Muscle of leg (tissue), 11 donors: Measurements from ENCODE around the gene CACNA2D2. TPM values are rescaled to one million over a fixed set of nuclear protein-coding genes. Genes with fewer than 3 reads are reported as not detected.

Source experiments
- DNase-seq: peaks from one replicate; pipeline ENCODE4 v3.0.0; 2013
- H3K27ac ChIP-seq: one replicate; pipeline ENCODE4 v1.5.1; 2013; ENCODE audit warnings: mild to moderate bottlenecking, low read length, control low read depth
- H3K27me3 ChIP-seq: one replicate; pipeline ENCODE4 v1.6.1; 2013; ENCODE audit warnings: low read length; ENCODE audit not compliant: control insufficient read depth, insufficient read depth
- H3K36me3 ChIP-seq: one replicate; pipeline ENCODE4 v1.6.1; 2013; ENCODE audit warnings: low read length; ENCODE audit not compliant: control insufficient read depth, insufficient read depth
- H3K4me1 ChIP-seq: one replicate; pipeline ENCODE4 v1.6.1; 2013; ENCODE audit warnings: low read length; ENCODE audit not compliant: control insufficient read depth, insufficient read depth
- H3K4me3 ChIP-seq: one replicate; pipeline ENCODE4 v1.5.1; 2013; ENCODE audit warnings: low read length, control low read depth
- H3K9me3 ChIP-seq: replicated peaks from 2 replicates; pipeline ENCODE4 v1.6.1; 2013; ENCODE audit warnings: low read depth, low read length; ENCODE audit not compliant: control insufficient read depth
- WGBS: methylation state at CpG from one replicate; pipeline ENCODE4 v1.1.5; 2013; ENCODE audit warnings: missing lambda C conversion rate; ENCODE audit not compliant: insufficient coverage; 5-methylcytosine and 5-hydroxymethylcytosine counted together
- polyA plus RNA-seq, 8 donors: library from polyadenylated mRNA; unstranded; fragments of 120-200 nt; gene quantifications; one replicate each; pipeline versions ENCODE4 v1.2.1 to v1.2.3, GENCODE V29; 2013; ENCODE audit warnings: inconsistent platforms in 1 of 8, low replicate concordance in 1 of 8; ENCODE audit not compliant: insufficient read length in 8 of 8, insufficient read depth in 1 of 8
- total RNA-seq: library from RNA; stranded (reverse); fragments of 120-200 nt; gene quantifications from one replicate; pipeline ENCODE4 v1.2.4, GENCODE V29; 2013

CACNA2D2 gene
- total and polyA plus RNA-seq, 9 donors, result 3.0 to 12.6 (median 9.3) TPM

DNA sequence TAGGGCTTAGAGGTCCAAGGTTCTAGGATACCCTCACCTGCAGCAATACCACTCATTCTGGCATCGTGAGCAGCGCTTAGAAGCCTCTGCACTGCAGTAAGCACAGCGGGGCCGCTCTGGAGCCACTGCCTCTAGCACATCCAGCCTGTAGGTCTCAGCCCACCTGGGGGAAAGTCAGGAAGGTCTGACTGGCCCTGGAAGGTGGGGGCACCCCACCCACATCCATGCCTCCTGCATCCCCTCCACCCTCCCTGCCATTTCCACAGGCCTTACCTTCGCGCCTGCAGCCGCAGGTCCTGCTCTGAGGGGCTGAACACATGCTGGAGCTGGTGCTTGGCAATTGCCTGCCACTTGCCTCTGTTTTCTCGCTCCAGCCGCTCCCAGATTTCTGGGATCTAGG, 161.9 kb downstream of the CACNA2D2 start:
- H3K27me3 ChIP-seq, result peaks cover 5% of the 10 kb centered on the region
- peaks cover 61% of the 10 kb centered on the region for H3K4me1 ChIP-seq
- no peak for DNase-seq
- WGBS, result 94% methylated on average over 3 of the region's 9 CpGs
- H3K9me3 ChIP-seq, result no peaks in the 10 kb centered on the region
- H3K4me3 ChIP-seq, result peak overlapping the region; percentile 58
- H3K36me3 ChIP-seq, result no peaks in the 10 kb centered on the region
- H3K27ac ChIP-seq, result peak overlapping the region; percentile 88

DNA sequence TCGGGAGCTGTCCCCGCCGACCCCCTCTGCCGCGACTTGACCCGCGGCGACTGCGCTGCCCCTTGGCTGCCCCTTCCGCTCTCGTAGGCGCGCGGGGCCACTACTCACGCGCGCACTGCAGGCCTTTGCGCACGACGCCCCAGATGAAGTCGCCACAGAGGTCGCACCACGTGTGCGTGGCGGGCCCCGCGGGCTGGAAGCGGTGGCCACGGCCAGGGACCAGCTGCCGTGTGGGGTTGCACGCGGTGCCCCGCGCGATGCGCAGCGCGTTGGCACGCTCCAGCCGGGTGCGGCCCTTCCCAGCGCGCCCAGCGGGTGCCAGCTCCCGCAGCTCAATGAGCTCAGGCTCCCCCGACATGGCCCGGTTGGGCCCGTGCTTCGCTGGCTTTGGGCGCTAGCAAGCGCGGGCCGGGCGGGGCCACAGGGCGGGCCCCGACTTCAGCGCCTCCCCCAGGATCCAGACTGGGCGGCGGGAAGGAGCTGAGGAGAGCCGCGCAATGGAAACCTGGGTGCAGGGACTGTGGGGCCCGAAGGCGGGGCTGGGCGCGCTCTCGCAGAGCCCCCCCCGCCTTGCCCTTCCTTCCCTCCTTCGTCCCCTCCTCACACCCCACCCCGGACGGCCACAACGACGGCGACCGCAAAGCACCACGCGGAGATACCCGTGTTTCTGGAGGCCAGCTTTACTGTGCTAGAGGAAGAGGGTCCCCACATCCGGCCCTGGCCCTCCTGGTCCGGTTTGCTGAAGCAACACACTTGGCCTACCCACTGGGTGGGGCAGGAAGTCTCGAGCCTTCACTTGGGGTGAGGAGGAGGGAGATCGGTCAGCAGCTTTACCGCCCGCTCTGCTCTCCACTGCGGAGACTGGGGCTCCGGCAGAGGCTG, 162.7 kb downstream of the CACNA2D2 start, which contains the start of gene RASSF1:
RASSF1 (minus strand) TSS at position 389 of the 882 bp plus-strand sequence; CDS start at position 358, 31 bp downstream.
- peak within 1 kb of the TSS; percentile 88 for H3K27ac ChIP-seq
- H3K27me3 ChIP-seq, result peaks cover 3% of the 10 kb centered on the region
- 2% methylated on average over 64 of the region's 85 CpGs for WGBS
- H3K9me3 ChIP-seq, result no peaks in the 10 kb centered on the region
- peak within 1 kb of the TSS; percentile 58 for H3K4me3 ChIP-seq
- DNase-seq, result peak; percentile 96
- H3K36me3 ChIP-seq, result peaks cover 4% of the 10 kb centered on the region
- peaks cover 66% of the 10 kb centered on the region for H3K4me1 ChIP-seq

DNA sequence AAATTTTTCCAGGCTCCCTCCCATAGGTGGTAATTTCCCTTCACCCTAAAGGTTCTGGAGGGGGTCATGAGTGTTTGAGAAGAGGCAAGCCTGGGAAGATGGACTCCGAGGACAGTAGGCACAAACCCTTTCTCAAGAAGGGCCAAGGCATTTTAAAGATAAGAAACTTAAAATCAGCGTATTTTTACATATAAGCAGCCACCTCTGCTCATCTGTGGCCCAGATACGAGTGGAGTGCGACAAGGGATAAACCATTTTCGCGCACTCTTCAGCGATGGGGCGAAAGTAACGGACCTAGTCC, 163.3 kb downstream of the CACNA2D2 start:
- Histone ChIP-seq H3K4me3 (peak overlapping the region; percentile 58), H3K27ac (peak overlapping the region; percentile 88), H3K4me1 (peaks cover 66% of the 10 kb centered on the region), H3K36me3 (peaks cover 4% of the 10 kb centered on the region), H3K27me3 (no peaks in the 10 kb centered on the region), H3K9me3 (no peaks in the 10 kb centered on the region)
- WGBS, result 19% methylated on average over 8 of the region's 9 CpGs
- no peak for DNase-seq

DNA sequence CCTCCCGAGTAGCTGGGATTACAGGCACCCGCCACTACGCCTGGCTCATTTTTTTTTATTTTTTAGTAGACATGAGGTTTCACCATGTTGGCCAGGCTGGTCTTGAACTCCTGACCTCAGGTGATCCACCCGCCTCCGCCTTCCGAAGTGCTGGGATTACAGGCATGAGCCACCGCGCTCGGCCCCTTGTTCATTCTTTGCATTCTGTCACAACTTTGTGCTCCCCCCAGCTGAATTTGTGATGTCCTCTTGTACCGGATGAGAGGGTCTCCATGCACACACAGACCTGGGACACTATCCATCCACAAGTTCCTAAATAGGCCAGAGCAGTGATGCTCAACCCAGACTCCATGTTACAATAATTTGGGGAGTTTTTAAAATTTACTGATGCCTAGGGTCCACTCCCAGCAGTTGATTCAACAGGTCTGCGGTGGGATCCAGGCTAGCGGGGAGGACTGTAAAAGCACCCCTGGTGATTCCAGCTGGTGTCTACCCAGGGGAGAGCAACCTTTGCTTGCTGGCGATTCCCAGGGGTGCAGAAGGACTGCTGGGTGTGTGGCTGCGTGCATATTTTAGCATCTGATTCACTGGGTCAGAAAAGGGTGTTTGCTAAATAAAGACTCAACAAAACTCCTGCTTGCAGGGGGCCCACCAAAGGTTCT, 163.8 kb downstream of the CACNA2D2 start:
- Histone ChIP-seq H3K4me3 (peak overlapping the region; percentile 58), H3K27me3 (no peaks in the 10 kb centered on the region), H3K9me3 (no peaks in the 10 kb centered on the region), H3K27ac (peak overlapping the region; percentile 88), H3K36me3 (peaks cover 5% of the 10 kb centered on the region), H3K4me1 (peaks cover 66% of the 10 kb centered on the region)
- no peak for DNase-seq
- WGBS, result 72% methylated on average over 8 of the region's 14 CpGs

DNA sequence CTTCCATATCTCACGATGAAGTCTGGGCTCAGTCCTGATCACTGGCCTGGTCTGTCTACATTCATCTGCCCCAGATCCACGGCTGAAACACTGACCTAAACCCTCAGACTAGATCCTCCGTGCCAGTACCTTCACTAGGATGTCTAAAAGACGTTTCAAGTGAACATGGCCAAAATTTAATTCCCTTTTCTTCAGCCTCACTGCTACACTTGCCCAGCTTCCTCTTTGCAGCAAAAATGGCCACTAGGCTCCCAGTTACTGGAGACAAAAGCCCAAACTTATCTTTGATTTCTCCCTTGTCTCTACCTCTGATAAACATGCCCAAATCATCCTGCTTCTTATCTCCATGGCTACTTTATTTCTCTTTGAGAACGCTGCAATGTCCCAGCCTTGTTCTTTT, 164.5 kb downstream of the CACNA2D2 start:
- H3K27ac ChIP-seq, result peak overlapping the region; percentile 98
- WGBS, result 60% methylated on average over 4 of the region's 5 CpGs
- no peak for DNase-seq
- H3K36me3 ChIP-seq, result peaks cover 12% of the 10 kb centered on the region
- peak overlapping the region; percentile 10 for H3K4me3 ChIP-seq
- no peaks in the 10 kb centered on the region for H3K27me3 ChIP-seq
- H3K4me1 ChIP-seq, result peaks cover 73% of the 10 kb centered on the region
- no peaks in the 10 kb centered on the region for H3K9me3 ChIP-seq

DNA sequence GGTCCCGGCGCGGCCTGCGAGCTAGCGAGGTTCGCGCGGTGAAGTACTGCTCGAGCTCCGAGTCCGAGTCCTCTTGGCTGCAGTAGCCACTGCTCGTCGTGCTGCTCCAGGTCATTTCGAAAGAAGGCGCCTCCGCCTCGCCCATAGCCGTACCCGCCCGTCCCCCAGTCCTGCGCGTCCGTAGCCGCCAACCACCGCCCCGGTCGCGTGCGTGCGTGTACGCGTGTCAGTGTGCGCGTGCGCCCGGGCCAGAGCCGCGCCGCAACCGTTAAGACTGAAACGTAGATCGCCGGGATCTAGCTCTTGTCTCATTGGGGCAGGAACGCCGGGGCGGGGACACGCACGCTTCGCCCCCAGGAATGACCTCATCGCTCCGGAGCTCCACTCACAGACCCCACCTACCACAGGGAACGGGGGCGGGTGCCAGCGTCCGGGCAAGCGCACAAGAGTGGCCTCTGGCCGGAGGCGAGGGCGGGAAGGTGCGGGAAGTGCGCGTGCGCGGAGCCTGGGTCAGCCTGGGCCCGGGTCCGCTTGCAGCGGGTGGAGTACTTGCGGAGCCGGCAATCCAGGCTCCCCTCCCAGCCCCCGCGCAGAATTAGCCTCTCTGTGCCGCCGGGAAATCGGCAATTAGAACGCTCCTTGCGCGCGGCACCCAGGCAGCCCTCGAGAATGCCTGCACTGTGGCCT, 166.1 kb downstream of the CACNA2D2 start:
- Histone ChIP-seq H3K9me3 (no peaks in the 10 kb centered on the region), H3K4me1 (peaks cover 81% of the 10 kb centered on the region), H3K27me3 (no peaks in the 10 kb centered on the region), H3K36me3 (peaks cover 17% of the 10 kb centered on the region), H3K4me3 (peak overlapping the region; percentile 80), H3K27ac (peak overlapping the region; percentile 98)
- WGBS, result under 1% methylated on average over 75 of the region's 79 CpGs
- peak; percentile 100 for DNase-seq

DNA sequence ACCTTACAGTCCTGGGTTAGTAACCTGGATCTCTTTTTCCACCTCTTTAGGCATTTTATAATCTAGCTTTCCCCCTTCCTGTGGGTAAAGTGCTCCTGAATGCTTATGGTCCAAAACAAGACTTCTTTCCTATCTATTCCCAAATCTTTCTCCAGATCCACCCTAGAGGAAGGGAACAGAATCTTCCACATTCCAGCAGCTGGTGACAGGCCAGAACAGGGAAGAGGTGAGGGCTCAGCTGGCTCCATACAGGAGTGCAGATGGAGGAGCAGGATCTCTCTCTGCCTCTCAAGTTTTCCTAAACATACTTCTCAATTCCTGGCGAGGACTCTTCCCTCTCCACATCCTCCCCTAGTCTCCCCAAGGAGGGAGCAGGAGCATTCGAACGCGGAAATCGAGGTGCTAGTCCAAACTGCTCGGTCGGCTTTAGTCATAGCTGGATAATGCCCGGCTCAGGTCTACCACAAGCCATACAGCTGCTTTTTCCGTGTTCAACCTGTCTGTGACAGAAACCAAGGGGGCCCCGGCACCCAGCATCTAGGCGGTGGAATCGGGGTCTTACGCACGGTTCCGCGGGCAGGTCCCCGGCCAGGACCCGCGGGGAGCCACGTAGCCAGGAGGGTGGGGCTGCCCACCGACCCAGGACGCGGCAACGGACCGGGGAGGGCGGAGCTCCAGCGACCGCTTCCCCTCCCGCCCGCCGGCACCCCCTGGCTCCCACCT, 166.8 kb downstream of the CACNA2D2 start:
- under 1% methylated on average over 29 of the region's 31 CpGs for WGBS
- DNase-seq, result peak; percentile 74
- Histone ChIP-seq H3K4me1 (peaks cover 76% of the 10 kb centered on the region), H3K27ac (peak overlapping the region; percentile 98), H3K9me3 (no peaks in the 10 kb centered on the region), H3K36me3 (peaks cover 25% of the 10 kb centered on the region), H3K4me3 (peak overlapping the region; percentile 80), H3K27me3 (no peaks in the 10 kb centered on the region)

DNA sequence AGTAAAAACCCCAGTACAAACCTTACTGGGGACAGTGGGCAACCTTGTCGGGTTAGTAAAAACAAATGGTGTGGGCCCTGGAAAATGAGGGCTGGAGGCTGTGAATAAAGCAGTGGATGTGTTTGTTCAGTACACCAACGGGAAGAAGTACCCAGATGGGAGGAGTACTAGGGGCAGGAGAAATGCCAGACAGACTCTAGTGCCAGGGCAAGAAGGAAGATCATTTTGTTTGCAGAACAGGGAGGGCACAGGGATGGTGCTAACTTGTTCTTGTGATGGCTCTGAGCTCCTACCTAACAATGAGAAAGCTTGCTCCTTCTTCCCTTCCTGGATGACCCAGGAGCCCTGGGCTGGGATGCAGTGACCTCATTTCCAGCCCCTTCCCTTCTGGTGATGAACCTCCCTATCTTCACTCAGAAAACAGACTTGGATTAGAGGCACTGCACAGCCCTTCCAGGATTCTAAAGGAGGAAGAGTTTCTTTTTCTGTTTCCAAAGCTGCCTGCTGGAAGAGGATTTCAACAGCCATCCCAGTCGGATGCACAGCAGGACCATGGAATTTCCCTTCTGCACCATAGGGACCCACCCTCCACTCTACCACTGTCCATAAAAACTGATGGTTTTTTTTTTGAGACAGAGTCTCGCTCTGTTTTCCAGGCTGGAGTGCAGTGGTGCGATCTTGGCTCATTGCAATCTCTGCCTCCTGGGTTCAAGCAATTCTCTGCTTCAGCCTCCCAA, 168.9 kb downstream of the CACNA2D2 start:
- Histone ChIP-seq H3K36me3 (peaks cover 46% of the 10 kb centered on the region), H3K4me3 (no peak overlapping the region), H3K9me3 (no peaks in the 10 kb centered on the region), H3K27me3 (no peaks in the 10 kb centered on the region), H3K4me1 (peaks cover 56% of the 10 kb centered on the region), H3K27ac (peak overlapping the region; percentile 89)
- no peak for DNase-seq
- WGBS, result 50% methylated on average over 4 of the region's 5 CpGs

DNA sequence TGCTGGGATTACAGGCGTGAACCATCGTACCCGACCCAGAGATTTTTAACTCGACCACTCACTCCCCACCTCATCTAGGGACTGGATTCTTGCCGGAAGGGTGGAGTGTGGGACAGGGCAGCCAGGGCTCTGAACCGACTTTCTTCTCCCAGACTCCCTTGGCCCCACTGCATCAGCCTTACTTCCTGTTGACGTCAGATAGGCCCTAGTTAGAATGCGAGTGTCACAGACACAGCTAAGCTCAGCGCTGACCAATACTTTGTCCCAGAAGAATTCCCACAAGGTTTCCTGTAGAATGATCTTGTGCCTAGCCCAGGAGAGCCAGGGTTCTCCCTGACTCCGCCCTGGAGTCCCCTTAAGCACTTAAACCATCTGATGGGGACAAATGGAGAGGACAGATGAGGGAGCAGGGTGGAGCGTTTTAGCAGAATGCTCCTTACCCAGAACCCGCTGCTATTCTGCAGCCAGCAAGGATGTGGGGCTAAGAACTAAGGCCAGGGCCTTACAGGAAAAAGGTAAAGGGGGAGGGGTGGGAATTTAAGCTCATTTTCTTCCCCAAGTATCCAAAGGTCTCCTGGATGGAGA, 169.6 kb downstream of the CACNA2D2 start:
- no peaks in the 10 kb centered on the region for H3K9me3 ChIP-seq
- no peak overlapping the region for H3K4me3 ChIP-seq
- H3K4me1 ChIP-seq, result peaks cover 49% of the 10 kb centered on the region
- H3K27ac ChIP-seq, result peak overlapping the region; percentile 89
- no peaks in the 10 kb centered on the region for H3K27me3 ChIP-seq
- H3K36me3 ChIP-seq, result peaks cover 49% of the 10 kb centered on the region
- DNase-seq, result peak; percentile 86
- WGBS, result 64% methylated on average over 3 of the region's 12 CpGs
